Stimulated activated CD4-positive, alpha-beta T cell treated with anti-CD3 and anti-CD28 coated beads, Interleukin-2, amount 100 ng/mL, for 48 hours (primary cell): ENCODE data around the gene PKD1L1.

Experiments
- DNase-seq, 2 donors: peaks; one replicate each; pipeline ENCODE4 v3.0.0-alpha.2; 2020

The PKD1L1 gene

GRCh38 chr7:47873762-47874161 is 74.5 kb downstream of the PKD1L1 start:
- DNase-seq, result no peak

- DNase-seq, result no peak
Measured at GRCh38 chr7:47867286-47867685, 81.0 kb downstream of the PKD1L1 start.

DNA sequence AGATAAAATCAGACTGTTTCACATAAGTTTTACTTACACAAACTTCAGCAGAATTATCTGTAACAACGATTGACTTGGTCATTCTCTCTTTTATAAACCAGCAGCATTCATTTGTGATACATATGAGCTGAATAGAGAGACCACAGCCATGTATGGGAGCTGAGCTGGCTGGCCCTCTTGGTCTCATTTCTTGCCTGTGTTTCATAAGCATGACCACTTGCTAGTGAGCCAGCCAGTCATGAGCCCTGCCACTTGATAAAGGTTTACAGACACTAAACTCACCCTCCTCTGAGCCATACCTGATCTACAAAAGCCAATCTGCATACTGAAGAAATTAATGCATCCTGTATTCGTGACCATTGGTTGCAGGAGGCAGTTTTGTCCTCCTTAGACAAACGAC is 82.1 kb downstream of the PKD1L1 start:
- no peak for DNase-seq

- no peak for DNase-seq
Measured at GRCh38 chr7:47852330-47853245, 95.7 kb downstream of the PKD1L1 start.

DNA sequence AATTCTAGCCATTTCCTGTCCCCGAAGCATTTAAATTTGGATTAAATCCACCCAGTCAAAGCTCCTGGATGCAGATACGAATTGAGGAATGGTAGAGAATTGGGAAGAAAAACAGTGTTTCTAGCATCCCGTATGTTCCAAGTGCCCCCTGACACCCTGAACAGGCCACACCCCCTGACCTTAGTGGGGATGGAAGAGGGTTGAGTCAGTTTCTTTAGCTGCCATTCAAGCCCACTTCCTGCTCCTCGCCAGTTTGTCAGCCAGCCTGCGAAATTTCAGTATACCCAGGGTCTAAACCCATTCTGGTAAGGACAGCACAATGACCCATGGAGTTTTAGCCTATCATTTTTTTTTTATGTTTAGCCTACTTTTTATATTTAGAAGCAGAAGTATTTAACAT is 101.1 kb downstream of the PKD1L1 start:
- DNase-seq, result no peak

- DNase-seq, result no peak
Measured at GRCh38 chr7:47846138-47846836, 102.0 kb downstream of the PKD1L1 start.

DNA sequence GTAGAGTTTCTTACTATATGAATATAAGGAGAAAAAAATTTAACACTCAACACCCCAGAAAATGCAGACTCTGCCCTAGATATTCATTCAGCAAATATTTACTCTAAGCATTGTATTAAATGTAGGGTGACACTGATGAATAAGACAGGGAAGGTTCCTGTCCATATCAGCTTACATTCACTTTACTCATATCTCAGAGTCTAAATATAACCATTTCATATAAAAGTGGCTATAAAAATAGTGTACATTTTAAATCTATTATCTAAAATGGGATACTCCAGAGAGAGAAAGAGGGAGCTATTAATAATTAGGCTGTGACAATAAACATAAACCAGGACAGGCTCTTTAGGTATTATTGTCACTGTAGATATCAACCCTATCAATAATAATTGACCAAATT is 104.0 kb downstream of the PKD1L1 start:
- no peak for DNase-seq

- DNase-seq, result no peak
Measured at GRCh38 chr7:47843291-47843690, 105.0 kb downstream of the PKD1L1 start.

GRCh38 chr7:47839381-47839780 is 108.9 kb downstream of the PKD1L1 start:
- no peak for DNase-seq

- DNase-seq, result no peak
Measured at GRCh38 chr7:47837826-47838225, 110.4 kb downstream of the PKD1L1 start.

GRCh38 chr7:47836503-47837202 is 111.6 kb downstream of the PKD1L1 start:
- DNase-seq, result no peak

DNA sequence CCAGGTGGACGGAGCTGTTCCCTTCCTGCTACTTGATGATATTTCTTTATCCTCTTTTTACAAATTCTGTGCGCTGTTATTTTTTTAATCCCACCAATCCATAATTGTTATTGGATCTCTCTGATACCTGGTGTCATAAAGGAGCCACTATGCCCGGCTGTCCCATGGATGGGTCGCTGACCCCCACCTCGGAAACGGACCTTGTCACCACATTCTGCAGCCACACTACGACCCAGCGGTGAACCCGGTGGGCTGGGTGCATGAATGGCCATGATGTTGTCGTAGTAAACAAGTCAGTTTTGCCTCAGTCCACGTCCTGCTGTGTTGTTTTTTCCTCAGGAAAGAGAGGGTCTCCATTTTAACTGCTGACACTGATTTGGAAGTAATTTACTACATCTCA is 112.2 kb downstream of the PKD1L1 start:
- no peak for DNase-seq

- no peak for DNase-seq
Measured at GRCh38 chr7:47833211-47833610, 115.1 kb downstream of the PKD1L1 start.

GRCh38 chr7:47832105-47832715 is 116.1 kb downstream of the PKD1L1 start:
- no peak for DNase-seq

DNA sequence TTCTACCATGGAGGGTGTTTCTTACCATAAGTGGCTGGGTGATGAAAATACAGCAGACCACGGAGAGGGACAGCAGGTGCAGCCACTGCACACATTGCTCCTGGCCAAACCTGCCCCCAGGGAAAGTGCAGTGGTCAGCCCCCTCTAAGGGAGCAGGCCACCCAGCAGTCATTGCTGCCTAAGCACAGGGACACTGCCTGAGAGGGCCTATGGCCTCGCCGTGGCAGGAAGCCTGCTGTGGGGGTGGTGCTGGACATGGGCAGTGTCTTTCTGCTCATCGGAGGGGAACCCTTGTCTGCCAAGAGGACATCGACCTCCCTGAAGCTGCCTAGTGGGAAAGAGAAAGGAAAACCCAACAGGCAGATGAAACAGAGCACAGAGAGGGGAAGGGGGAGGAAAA is 118.3 kb downstream of the PKD1L1 start:
- DNase-seq, result no peak

- DNase-seq, result no peak
Measured at GRCh38 chr7:47827871-47828270, 120.4 kb downstream of the PKD1L1 start.

GRCh38 chr7:47827351-47827756 is 120.9 kb downstream of the PKD1L1 start:
- DNase-seq, result no peak

GRCh38 chr7:47826754-47827153 is 121.5 kb downstream of the PKD1L1 start:
- DNase-seq, result no peak

- DNase-seq, result no peak
Measured at GRCh38 chr7:47819607-47819920, 128.7 kb downstream of the PKD1L1 start.

DNA sequence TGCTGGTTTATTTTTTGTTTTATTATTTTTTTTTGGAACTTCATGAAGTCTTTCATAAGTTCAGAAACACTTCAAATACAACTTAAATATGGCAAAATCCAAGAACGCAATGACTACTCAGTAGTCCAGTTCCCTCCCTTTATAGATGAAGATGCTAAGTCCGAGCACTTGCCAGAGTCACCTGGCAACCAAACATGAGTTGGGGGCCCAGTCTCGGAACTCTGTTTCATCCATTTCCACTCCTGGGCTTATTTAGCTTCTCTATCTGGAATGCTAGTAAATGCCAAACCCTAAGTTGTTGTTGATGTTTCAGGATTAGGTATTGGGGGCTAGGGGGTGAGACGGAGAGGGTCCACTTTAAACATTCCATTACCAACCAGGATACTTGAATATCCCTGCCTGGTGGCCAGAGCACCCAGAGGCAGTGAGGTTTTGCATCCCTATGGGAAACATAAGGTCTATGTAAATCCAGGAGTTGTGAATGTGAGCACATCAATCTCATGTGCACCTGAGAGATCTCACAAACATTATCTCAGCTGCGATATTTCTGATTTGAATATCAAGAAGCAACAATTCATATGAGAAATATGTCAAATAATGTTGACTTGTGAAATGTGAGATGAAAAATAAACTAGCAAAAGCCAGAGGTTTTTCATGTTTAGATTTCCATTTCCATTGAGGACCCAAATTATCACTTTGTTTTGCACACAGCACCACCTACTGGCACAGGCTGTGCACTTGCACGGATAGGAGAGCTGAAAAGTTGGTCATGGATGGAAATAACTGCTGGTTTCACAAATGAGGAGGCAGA is 129.3 kb downstream of the PKD1L1 start:
- peak; percentile 49 to 50 for DNase-seq

DNA sequence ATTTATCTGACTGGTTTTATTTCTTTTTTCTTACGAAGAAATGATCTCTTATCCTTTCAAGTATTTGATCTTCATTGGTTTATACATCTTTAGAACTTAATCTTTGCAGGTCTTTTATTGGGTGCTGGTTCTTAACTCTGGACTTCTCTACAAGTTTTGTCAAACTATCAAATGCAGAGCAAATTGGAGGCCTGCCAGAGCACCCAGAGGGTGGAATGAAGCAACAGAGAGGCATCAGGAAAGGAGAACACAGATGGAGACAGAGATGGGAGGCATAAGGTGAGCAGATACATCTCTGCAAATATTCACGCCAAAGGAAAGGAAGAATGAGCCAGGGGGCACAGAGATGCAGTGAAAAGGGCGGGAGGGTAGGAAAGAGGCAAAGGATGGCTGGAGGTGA is 130.3 kb downstream of the PKD1L1 start:
- DNase-seq, result no peak

GRCh38 chr7:47816647-47817046 is 131.6 kb downstream of the PKD1L1 start:
- DNase-seq, result no peak
